HCT116 (cell line): ENCODE data around the gene SLC4A2. TPM values are rescaled to one million over a fixed set of nuclear protein-coding genes. Genes with fewer than 3 reads are reported as not detected.

Experiments used
- ATAC-seq: fragments of 200-7000 bp; cut with Tn5 transposase; 2 replicates; pipeline ENCODE4 v1.9.1; 2020; ENCODE audit warnings: mild to moderate bottlenecking, moderate library complexity
- BruUV-seq: library from RNA; stranded (reverse); fragments of 400-500 nt; replicated peaks from 2 replicates; lab custom pipeline; 2021; lab: Mats Ljungman, UMichigan
- CTCF ChIA-PET: fragments of 300-600 bp; sonication (Branson Sonifier 250); formaldehyde crosslinking; loops from one replicate; lab custom pipeline; 2021; ENCODE audit warnings: antibody characterized with exemption; lab: Charles Lee
- POLR2A ChIA-PET: fragments of 300-600, 350-600 bp; sonication (Branson Sonifier 250); formaldehyde crosslinking; loops from one replicate; lab custom pipeline; 2021; ENCODE audit warnings: antibody characterized with exemption; lab: Charles Lee
- RAD21 ChIA-PET, 2 experiments: fragments of 300-600 bp; sonication (Branson Sonifier 250); formaldehyde crosslinking; loops; one replicate each; lab custom pipeline; 2023; ENCODE audit warnings: low total read pairs in 2 of 2; ENCODE audit not compliant: uncharacterized antibody in 2 of 2, unreplicated experiment in 2 of 2, low non-redundant PET in 1 of 2; lab: Charles Lee
- DNase-seq: peaks from one replicate; pipeline ENCODE4 v3.0.0-alpha.2; 2010; ENCODE audit warnings: low read depth, low spot score
- H2AFZ ChIP-seq: fragments of 200-600 bp; shearing (Covaris generic), sonication (generic); 2 replicates; pipeline ENCODE4 v1.6.1; 2017; ENCODE audit warnings: low read depth, mixed run types, mixed read lengths, antibody characterized with exemption, low read length; ENCODE audit not compliant: poor library complexity, severe bottlenecking
- H3K27ac ChIP-seq: 2 replicates; pipeline ENCODE4 v1.5.1; 2012; ENCODE audit warnings: low read depth, low read length
- H3K27me3 ChIP-seq: fragments of 200-600 bp; sonication (generic); 2 replicates; pipeline ENCODE4 v1.6.1; 2016; ENCODE audit warnings: mixed run types, low read length, mixed read lengths; ENCODE audit not compliant: insufficient read depth
- H3K36me3 ChIP-seq, 2 experiments: fragments of 200-500 bp in 1 of 2; fragments of 200-600 bp in 1 of 2; sonication (Bioruptor generic) in 1 of 2; sonication (generic) in 1 of 2; 2 replicates each; pipeline versions ENCODE4 v1.5.1 to v1.6.1; 2014 to 2016; ENCODE audit warnings: low read length in 2 of 2, inconsistent platforms in 1 of 2, mixed read lengths in 1 of 2, mixed run types in 1 of 2; ENCODE audit not compliant: insufficient read depth in 2 of 2, control insufficient read depth in 1 of 2
- H3K4me1 ChIP-seq, 2 experiments: fragments of 200-600 bp in 1 of 2; sonication (generic) in 1 of 2; 2 replicates each; pipeline versions ENCODE4 v1.5.1 to v1.6.1; 2012 to 2017; ENCODE audit warnings: low read length in 2 of 2, inconsistent platforms in 1 of 2, mild to moderate bottlenecking in 1 of 2, mixed read lengths in 1 of 2, mixed run types in 1 of 2, moderate library complexity in 1 of 2; ENCODE audit not compliant: insufficient read depth in 2 of 2, control insufficient read depth in 1 of 2
- H3K4me2 ChIP-seq: fragments of 200-600 bp; sonication (generic); 2 replicates; pipeline ENCODE4 v1.6.1; 2017; ENCODE audit warnings: mixed run types, low read length, mixed read lengths
- H3K4me3 ChIP-seq, 2 experiments: fragments of 200-600 bp in 1 of 2; sonication (generic) in 1 of 2; replicated peaks in 1 of 2; 2 replicates each; pipeline ENCODE4 v1.5.1; 2011 to 2016; ENCODE audit warnings: low read length in 2 of 2, control low read depth in 1 of 2, low read depth in 1 of 2, mild to moderate bottlenecking in 1 of 2, mixed read lengths in 1 of 2, mixed run types in 1 of 2
- H3K79me2 ChIP-seq: fragments of 200-600 bp; sonication (generic); 2 replicates; pipeline ENCODE4 v1.6.1; 2017; ENCODE audit warnings: mild to moderate bottlenecking, mixed run types, low read length, moderate library complexity, mixed read lengths; ENCODE audit not compliant: insufficient read depth
- H3K9ac ChIP-seq: fragments of 200-600 bp; sonication (generic); 2 replicates; pipeline ENCODE4 v1.6.1; 2016; ENCODE audit warnings: low read length, mixed read lengths
- H3K9me2 ChIP-seq: fragments of 200-600 bp; sonication (generic), shearing (Covaris generic); 2 replicates; pipeline ENCODE4 v1.6.1; 2017; ENCODE audit warnings: mixed run types, mild to moderate bottlenecking, moderate library complexity; ENCODE audit not compliant: insufficient read depth
- H3K9me3 ChIP-seq, 2 experiments: fragments of 200-500 bp in 1 of 2; fragments of 200-600 bp in 1 of 2; sonication (Bioruptor generic) in 1 of 2; sonication (generic) in 1 of 2; 2 replicates each; pipeline ENCODE4 v1.6.1; 2014 to 2017; ENCODE audit warnings: low read length in 2 of 2, mixed read lengths in 2 of 2, inconsistent platforms in 1 of 2, low read depth in 1 of 2, mild to moderate bottlenecking in 1 of 2, mixed run types in 1 of 2, moderate library complexity in 1 of 2; ENCODE audit not compliant: control insufficient read depth in 1 of 2, insufficient read depth in 1 of 2
- H4K20me1 ChIP-seq: fragments of 200-600 bp; sonication (generic), shearing (Covaris generic); 2 replicates; pipeline ENCODE4 v1.6.1; 2017; ENCODE audit warnings: mixed run types, mild to moderate bottlenecking, moderate library complexity; ENCODE audit not compliant: insufficient read depth
- ATF3 ChIP-seq: IDR thresholded peaks from 2 replicates; pipeline ENCODE4 v1.6.1; 2012
- CEBPB ChIP-seq: IDR thresholded peaks from 2 replicates; pipeline ENCODE4 v1.6.1; 2012; ENCODE audit warnings: low read depth
- CTCF ChIP-seq, 3 experiments: fragments of 200-600 bp in 1 of 3; sonication (generic) in 1 of 3; IDR thresholded peaks in 2 of 3; conservative IDR thresholded peaks in 1 of 3; 2 replicates each; pipeline ENCODE4 v1.5.1; 2012 to 2017; ENCODE audit warnings: low read depth in 2 of 3, low read length in 2 of 3, antibody characterized with exemption in 1 of 3, borderline replicate concordance in 1 of 3, control low read depth in 1 of 3, mild to moderate bottlenecking in 1 of 3, mixed read lengths in 1 of 3, mixed run types in 1 of 3, moderate library complexity in 1 of 3; ENCODE audit not compliant: insufficient read depth in 1 of 3
- EGR1 ChIP-seq: IDR thresholded peaks from 2 replicates; pipeline ENCODE4 v1.6.1; 2012; ENCODE audit warnings: low read depth
- ELF1 ChIP-seq: IDR thresholded peaks from 2 replicates; pipeline ENCODE4 v1.6.1; 2012; ENCODE audit warnings: low read depth, borderline replicate concordance
- EZH2 ChIP-seq: fragments of 200-600 bp; sonication (generic); IDR thresholded peaks from 2 replicates; pipeline ENCODE4 v1.6.1; 2017; ENCODE audit warnings: antibody characterized with exemption, mixed run types
- EZH2phosphoT487 ChIP-seq: fragments of 200-600 bp; IDR thresholded peaks from 2 replicates; pipeline ENCODE4 v1.6.1; 2018; ENCODE audit warnings: antibody characterized with exemption, borderline replicate concordance
- FOSL1 ChIP-seq: IDR thresholded peaks from 2 replicates; pipeline ENCODE4 v1.6.1; 2012; ENCODE audit warnings: low read depth
- JUND ChIP-seq: IDR thresholded peaks from 2 replicates; pipeline ENCODE4 v1.6.1; 2012
- POLR2A ChIP-seq: IDR thresholded peaks from 2 replicates; pipeline ENCODE4 v1.7.0; 2011; ENCODE audit warnings: borderline replicate concordance; ENCODE audit not compliant: insufficient read depth, insufficient read length; ENCODE audit errors: extremely low read depth
- RAD21 ChIP-seq: IDR thresholded peaks from 2 replicates; pipeline ENCODE4 v1.6.1; 2012; ENCODE audit warnings: low read depth, mild to moderate bottlenecking
- SP1 ChIP-seq: IDR thresholded peaks from 2 replicates; pipeline ENCODE4 v1.6.1; 2012; ENCODE audit warnings: low read depth
- SRF ChIP-seq: IDR thresholded peaks from 2 replicates; pipeline ENCODE4 v1.6.1; 2012; ENCODE audit warnings: low read depth
- TCF7L2 ChIP-seq: IDR thresholded peaks from 2 replicates; pipeline ENCODE4 v1.7.0; 2011; ENCODE audit warnings: borderline replicate concordance, inconsistent platforms; ENCODE audit not compliant: insufficient read depth, insufficient read length; ENCODE audit errors: extremely low read depth
- YY1 ChIP-seq: IDR thresholded peaks from 2 replicates; pipeline ENCODE4 v1.6.1; 2011; ENCODE audit warnings: low read length, low read depth, moderate library complexity, mild to moderate bottlenecking; ENCODE audit not compliant: insufficient replicate concordance; ENCODE audit errors: extremely low read depth
- ZNF274 ChIP-seq: fragments of 200-500 bp; sonication (Bioruptor generic); IDR thresholded peaks from 2 replicates; pipeline ENCODE4 v1.6.1; 2014; ENCODE audit warnings: mild to moderate bottlenecking, low read depth, low read length, inconsistent platforms
- intact Hi-C: fragments of 100-400 bp; cut with micrococcal nuclease; formaldehyde crosslinking; loops from 2 replicates; pipeline ENCODE4 v1.10.0; 2022
- total RNA-seq: library from RNA; stranded (reverse); gene quantifications from one replicate; pipeline ENCODE4 v1.2.1, GENCODE V29; 2021; ENCODE audit not compliant: unreplicated experiment
- TF ChIP-seq, protein P1 (sequence below): IDR thresholded peaks from 2 replicates; pipeline ENCODE4 v1.6.1; 2012

The SLC4A2 gene
- total RNA-seq, 1 experiment from 2014 or later = 240 TPM

GRCh38 chr7:151082141-151083070 lies 23.0 kb downstream of the SLC4A2 start:
- Histone ChIP-seq H3K4me2 (peak overlapping the region; percentile 94), H4K20me1 (no peaks in the 10 kb centered on the region), H3K27me3 (no peaks in the 10 kb centered on the region), H3K27ac (peak overlapping the region; percentile 94), H3K9me3 (no peaks in the 10 kb centered on the region), H3K4me3 (peak overlapping the region; percentile 90 to 94), H3K9me2 (no peaks in the 10 kb centered on the region), H3K36me3 (no peaks in the 10 kb centered on the region), H3K4me1 (peaks cover 33 to 59% of the 10 kb centered on the region in 2 experiments), H3K79me2 (peaks cover 48% of the 10 kb centered on the region), H2AFZ (no peak overlapping the region), H3K9ac (peak overlapping the region; percentile 100)
- DNase-seq = no peak
- BruUV-seq = no TSS peak
- TF ChIP-seq, protein P1, sequence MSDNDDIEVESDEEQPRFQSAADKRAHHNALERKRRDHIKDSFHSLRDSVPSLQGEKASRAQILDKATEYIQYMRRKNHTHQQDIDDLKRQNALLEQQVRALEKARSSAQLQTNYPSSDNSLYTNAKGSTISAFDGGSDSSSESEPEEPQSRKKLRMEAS = no peak
- no peak for TF ChIP-seq ATF3
- no peak for TF ChIP-seq SP1
- TF ChIP-seq EZH2phosphoT487 = no peak
- no peak for TF ChIP-seq ZNF274
- TF ChIP-seq YY1 = no peak
- no peak for TF ChIP-seq EGR1
- TF ChIP-seq TCF7L2 = no peak
- no peak for TF ChIP-seq EZH2
- no peak for TF ChIP-seq SRF
- TF ChIP-seq CTCF (IDR thresholded peaks at IDR 0.05 in 2 of 3, conservative IDR thresholded peaks at IDR 0.05 in 1 of 3; ENCODE audit: borderline replicate concordance in 1 of 3, insufficient read depth in 1 of 3, low read depth in 2 of 3, low read length in 2 of 3) = no peak
- TF ChIP-seq FOSL1 = no peak
- no peak for TF ChIP-seq CEBPB
- TF ChIP-seq JUND = no peak
- TF ChIP-seq ELF1 = no peak
- TF ChIP-seq POLR2A = no peak
- TF ChIP-seq RAD21 = no peak
- ATAC-seq = no peak
- ChIA-PET RAD21 (interaction anchor here in 1 of 2 experiments (0.7 kb wide), 1 partner anchor 116 kb away, joined by 3 read pairs; no protein-coding TSS in a partner anchor), CTCF (interaction anchor here (0.9 kb wide), 1 partner anchor 73 kb away, joined by 3 read pairs; no protein-coding TSS in a partner anchor), POLR2A (interaction anchor here (1.0 to 2.5 kb wide), 2 partner anchors 20 to 21 kb away, joined by 3 to 11 read pairs; no protein-coding TSS in a partner anchor)
- intact Hi-C loops = loop anchor here (1.0 kb wide), 1 partner anchor 20 kb away; no protein-coding TSS in a partner anchor
